HG02642 (cell line): ENCODE measurements around the gene PRSS21.

ENCODE experiments used
- ATAC-seq: cut with Tn5 transposase; IDR thresholded peaks from one replicate; pipeline ENCODE4 v1.9.1; 2021; ENCODE audit warnings: mild to moderate bottlenecking; ENCODE audit not compliant: unreplicated experiment, poor library complexity

Gene PRSS21, protein sequence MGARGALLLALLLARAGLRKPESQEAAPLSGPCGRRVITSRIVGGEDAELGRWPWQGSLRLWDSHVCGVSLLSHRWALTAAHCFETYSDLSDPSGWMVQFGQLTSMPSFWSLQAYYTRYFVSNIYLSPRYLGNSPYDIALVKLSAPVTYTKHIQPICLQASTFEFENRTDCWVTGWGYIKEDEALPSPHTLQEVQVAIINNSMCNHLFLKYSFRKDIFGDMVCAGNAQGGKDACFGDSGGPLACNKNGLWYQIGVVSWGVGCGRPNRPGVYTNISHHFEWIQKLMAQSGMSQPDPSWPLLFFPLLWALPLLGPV

DNA sequence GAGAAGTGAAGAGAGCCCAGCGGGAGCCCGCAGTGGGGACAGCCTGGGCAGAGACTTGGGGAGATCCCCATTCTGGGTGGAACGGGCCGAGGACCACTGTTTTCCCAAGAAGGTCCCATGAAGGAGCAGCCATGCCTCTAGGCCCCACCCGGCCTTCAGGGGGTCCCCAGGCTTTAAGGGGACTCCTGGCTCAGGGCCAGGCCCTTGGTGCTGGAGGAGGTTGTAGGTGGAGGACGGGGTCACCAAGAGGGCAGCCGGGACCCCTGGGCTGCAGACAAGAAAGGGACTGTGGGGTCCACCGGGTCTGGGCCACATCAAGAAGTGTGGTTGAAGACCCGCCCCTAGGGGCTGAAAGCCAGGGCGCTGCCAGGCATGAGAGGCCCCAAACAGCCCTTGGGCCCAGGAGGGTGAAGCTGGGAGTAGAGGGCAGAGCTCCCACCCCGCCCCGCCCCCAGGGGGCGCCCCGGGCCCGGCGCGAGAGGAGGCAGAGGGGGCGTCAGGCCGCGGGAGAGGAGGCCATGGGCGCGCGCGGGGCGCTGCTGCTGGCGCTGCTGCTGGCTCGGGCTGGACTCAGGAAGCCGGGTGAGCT is at the start of gene PRSS21:
TSS of gene PRSS21 (plus strand) at position 487 of the 589 bp plus-strand sequence. CDS start at position 519, 32 bp downstream.
- ATAC-seq, result no peak

DNA sequence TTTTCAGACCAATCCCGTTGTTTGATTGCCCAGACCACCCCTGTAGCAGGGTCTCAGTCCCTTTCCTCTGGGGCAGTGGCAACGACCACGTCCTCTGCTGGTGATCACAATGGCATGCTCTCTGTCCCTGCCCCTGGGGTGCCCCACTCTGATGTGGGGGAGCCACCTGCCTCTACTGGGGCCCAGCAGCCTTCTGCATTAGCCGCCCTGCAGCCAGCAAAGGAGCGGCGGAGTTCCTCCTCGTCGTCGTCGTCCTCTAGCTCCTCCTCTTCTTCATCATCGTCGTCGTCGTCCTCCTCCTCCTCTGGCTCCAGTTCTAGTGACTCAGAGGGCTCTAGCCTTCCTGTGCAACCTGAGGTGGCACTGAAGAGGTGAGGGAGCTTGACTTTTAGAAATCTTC is 49.1 kb upstream of the PRSS21 start:
- no peak for ATAC-seq

DNA sequence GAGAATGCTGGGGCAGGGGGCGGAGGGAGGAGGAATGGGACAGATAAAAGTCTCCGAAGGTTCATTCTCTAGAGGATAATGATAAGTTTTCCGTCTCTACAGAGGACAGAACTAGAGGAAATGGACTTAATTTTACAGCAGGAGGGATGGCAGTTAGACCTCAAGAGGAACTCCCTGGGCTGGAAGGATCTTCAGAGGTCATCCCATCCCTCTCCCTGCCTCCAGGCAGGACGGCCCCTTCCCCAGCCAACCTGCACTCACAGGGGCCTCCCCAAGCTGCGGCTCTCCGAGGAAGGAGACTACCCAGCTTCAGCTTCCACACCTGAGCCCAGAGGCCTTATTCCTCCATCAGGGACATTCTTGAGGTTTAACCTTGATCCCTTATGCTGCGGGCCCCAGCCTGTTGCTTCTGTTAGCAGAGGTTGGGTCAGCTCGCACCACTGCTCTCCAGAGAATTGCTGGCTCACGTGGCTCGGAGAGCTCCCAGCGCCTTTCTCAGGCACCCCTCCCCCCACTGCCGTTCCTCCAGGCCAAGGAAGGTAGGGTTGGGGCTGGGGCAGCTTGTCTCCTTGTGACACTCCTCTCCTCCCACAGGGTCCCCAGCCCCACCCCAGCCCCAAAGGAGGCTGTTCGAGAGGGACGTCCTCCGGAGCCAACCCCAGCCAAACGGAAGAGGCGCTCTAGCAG is 48.5 kb upstream of the PRSS21 start:
- ATAC-seq, result no peak

DNA sequence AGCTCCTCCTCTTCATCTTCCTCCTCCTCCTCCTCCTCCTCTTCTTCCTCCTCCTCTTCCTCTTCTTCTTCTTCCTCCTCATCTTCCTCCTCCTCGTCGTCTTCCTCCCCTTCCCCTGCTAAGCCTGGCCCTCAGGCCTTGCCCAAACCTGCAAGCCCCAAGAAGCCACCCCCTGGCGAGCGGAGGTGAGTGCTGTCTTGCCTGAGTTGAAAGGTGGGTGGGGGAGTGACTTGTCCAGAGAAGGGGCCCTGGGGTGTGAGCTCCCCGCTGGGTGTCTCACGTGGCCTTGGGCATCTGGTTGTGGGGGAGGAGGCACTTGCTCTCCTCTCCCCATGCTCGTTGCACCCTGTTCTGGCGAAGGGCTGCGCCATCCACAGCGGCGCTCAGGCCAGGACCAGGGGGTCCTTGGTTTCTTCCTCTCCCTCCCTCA is 47.9 kb upstream of the PRSS21 start:
- ATAC-seq, result no peak

DNA sequence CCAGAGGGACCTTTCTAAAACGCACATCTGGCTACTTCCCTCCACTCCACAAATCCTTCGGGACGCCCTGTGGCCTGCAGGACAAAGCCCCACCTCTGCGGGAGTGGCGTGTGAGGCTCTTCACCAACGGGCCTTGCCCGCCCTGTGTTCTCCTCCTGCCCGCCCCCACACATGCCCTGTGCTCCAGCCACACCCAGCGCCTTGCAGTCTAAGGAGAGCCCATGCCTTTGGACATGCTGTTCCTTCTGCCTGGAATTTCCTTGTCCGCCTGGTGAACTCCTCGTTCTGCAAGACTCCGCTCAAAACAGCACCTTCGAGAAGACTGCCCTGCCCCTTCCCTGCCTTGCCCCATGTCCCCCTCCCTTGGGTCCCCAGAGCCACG is 47.4 kb upstream of the PRSS21 start:
- no peak for ATAC-seq

DNA sequence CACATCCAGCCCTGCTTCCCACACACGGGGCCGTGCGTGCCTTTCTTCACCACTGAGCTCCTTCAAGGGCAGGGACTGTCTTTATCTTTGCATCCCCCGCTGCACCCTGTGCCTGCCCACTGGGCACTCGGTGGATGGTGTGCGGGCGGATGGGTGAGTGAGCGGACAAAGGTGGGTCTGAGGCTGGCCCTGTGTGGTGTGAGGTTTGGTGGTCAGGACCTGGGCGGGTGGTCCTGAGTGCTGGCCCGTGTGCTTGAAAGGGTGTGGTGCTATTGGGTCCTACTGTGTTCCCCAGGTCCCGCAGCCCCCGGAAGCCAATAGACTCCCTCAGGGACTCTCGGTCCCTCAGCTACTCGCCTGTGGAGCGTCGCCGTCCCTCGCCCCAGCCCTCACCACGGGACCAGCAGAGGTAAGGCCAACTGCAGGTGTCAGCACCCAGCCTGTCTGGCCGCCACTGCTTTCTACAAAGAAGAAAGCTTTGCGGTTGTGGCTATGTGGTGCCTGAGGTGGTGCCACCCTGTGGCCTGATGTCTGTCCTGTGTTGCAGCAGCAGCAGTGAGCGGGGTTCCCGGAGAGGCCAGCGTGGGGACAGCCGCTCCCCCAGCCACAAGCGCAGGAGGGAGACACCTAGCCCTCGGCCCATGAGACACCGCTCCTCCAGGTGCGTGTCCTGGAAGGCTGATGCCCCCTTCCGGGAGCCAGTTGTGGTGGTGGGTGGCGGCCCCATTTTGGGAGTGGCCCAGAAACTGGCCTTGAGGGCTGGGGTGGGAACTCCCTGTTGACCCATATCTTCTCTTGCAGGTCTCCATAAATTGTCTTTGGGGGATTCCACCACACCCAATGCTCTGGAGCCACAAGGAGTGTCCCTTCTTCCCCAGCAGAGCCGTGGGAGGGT is 46.7 kb upstream of the PRSS21 start:
- no peak for ATAC-seq

DNA sequence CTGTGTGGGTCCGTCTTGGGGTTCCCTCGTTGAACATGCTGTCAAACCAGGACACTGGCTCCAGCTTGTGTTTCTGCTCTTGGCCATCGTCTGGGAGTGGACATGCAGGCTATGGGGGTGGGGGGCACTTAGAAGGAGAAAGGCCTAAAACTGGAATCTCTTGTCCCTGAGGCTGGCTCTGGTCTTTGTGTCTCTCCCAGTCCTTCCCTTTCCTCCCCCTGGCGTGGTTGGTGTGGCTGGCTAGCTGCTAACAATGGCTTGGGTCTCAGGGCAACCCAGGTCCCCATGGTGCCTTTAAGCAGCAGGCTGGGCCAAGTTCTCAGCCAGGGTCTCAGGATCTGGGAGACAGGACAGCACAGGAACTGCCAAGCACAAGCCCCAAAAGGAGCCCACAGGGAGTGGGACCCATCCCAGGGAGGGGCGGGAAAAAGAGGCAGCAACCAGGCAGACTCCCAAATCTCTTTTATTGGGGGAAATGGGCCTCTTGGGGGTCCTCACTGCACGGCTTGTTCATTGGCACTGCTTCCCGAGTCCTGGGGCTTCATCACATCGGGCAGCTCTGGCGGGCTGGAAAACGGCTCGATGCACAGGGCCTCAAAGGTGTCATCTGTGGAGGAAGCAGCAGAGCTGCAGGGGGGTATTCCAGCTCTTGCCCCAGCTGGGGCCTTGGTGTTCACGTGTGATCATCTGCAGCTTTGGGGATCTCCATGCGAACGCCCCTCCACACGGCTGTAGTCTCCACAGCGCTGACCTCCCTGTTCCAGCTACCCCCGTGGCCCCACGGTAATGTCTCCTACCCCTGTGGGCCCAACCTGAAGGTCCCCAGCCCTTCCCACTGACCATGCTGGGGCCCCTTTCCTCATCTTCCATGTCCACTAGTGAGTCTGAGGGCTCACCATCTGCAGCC is 45.3 kb upstream of the PRSS21 start:
- no peak for ATAC-seq

DNA sequence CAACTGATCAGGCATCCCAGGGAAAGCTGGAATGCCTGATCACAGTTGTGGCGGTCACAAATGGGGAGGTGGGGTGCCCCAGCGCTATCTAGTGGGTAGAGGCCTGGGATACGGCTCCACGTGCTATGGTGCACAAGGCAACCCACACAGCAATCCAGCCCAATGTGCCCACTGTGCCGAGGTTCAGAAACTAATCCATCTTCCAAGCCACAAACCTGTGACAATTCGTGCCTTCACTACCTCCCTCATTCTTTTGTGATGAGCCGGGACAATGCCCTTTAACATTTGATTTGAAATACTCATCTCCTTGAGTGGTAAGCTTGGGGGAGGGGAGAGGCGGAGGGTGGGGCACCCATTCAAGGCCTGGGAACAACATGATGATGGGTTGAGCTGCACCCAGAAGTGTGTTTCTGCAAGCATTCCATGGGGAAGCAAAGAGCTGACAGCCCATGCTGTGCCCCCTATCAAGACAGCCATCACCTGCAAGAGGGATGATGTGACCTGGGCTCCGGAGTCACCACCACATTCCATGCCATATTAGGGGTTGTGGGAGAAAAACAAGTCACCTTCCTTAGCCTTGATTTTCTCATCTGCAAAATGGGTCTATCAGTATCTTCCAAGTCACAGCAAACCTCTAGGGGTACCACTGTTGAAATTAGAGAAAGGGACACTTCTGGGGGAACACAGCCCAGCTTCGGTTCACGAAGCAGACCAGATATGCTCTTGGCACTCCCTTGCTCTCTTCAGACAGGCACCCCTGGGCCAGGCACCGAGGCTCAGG is 43.7 kb upstream of the PRSS21 start:
- no peak for ATAC-seq

DNA sequence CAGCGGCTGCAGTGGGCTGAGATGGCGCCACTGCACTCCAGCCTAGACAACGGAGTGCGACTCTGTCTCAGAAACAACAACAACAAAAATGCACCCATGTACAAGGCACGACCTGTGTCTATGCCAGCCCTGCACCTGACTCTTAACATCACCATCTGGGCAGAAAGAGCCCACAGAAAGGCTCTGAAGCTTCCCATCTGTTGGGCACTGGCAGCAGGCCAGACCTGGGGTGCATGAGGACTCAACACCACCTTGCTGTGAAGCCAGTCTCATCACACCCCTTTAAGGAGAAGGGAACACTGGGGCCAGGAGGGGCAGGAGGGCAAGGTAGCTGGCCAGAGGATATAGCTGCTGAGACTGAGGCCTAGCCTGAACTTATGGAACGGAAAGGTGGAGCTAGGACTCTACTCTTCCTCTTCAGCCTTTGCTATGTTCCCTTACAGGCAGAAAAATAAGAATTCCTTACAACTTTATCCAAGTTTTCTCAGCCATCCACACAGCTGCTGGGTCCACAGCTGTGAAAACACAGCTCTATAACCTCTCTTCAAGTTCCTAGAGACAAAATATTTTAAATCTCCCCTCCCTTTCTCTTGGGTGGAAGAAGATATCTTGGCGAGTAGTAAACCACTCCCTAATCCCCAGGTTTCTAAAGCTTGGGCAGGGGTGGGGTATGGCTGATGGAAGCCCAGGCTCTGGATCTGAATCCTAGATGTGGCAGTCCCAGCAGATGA is 42.7 kb upstream of the PRSS21 start:
- ATAC-seq, result no peak

DNA sequence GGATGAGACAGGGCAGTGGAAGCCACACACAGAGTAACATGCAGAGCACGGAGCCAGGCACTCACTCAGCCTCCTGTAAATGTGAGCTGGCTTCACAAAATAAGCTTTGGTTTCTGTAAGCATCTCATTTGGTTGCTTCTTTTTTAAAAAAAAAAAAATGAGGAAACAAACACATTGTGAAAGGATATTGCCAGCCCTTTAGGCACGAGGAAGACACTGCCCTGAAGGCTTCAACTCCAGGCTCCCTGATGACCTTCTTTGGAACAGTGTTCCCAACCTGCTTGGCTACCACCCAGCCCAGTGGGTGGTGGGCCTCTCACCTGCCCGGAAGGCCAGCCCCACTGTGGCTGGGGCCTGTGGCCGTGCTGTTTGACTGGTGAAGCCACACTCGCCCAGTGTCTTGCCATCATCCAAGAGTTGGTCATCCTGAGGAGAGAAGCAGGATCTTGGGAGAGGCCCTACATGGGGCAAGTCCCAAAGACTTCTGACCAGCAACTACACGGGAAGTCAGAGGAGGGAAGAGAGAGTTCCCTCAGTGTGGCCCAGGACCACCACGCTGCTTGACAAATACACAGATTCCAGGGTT is 41.8 kb upstream of the PRSS21 start:
- ATAC-seq, result no peak

DNA sequence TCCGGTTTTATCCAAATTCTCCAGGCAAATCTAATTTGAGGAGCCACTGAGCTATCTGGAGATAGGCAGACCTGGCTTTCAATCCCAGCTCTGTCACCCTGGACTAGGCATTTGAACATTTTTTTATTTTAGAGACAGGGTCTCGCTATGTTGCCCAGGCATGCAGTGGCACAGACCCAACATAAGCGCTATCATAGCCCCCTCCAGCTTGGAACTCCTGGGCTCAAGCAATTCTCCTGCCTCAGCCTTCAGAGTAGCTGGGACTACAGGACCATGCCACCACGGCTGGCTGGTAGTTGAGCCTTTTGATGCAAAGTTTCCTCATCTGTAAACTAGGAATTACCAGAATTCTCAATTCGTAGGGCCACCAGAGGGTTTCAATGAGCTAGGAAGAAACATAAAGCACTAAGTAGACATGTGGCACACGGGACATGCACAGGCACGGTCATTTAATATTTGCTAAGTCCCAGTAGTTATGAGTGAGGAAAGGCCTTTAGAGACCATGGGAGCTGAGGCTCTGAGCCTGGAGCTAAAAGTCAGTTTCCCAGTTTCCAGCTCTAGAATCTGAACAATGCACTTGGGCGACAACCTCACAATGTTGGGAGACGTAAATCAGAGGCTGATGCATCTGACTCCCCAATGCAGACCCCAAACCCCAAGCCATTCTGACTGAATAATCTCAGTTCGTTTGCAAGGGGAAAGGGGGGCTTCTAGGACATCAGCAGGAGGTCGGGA is 41.1 kb upstream of the PRSS21 start:
- ATAC-seq, result no peak

DNA sequence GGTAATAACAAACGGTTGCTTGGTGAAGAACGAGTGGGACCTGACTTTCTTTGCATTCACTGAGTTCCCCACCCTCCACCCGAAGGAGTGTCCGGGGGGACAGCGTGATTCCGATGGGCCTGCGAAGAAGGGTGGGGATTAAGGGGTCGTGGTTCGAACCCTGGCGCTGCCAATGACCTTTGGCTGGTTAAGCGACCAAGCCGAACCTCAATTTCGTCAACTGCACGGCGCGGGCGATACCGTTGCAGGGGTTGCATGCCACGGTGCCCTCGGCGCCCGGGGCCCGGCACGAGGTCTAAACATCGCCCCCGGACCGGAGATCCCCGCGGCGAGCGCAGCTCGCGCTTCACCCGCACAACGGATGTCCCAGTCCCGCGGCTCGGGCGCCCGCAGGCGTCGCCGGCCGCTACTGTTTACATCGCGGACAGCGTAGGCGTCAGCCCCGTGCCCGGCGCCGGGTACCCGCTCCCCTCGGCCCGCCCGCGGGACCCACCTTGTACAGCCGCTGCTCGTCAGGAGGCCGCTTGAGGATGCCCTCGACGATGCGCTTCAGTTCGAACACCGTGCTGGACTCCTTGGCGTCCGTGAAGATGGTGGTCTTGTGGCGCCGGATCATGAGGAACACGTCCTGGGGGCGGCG is 40.4 kb upstream of the PRSS21 start:
- peak; percentile 23 for ATAC-seq

DNA sequence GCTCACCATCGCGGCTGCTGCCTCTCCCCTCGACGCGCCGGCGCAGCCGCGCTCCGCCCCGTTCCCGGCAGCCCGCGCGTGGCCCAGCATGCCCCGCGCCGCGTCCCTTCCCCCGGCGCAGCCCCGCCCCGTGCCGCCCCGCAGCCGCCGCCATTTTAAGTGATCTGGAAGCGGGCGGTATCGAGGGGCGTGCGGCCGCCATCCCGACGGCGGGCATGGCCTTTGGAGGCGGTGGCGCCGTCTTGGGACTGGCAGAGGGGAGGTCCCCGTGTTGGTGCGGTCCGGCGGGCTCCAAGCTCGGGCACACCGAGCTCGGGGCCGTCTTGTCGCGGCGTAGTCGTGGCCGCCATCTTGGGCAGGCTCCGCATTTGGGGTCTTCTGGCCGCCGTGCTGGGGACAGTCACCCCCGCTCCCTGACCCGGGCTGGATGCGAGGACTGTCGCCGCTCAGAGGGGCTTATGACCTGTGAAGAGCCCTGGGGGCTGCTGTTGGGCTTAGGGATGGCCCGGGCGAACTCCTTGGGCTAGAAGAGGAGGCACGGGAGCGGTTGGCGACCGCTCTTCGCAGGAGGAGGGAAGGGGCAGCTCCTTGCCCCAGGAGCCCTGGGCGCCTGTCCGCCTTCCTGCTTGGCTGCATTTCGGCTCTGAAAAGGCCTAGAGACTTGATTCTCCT is 39.7 kb upstream of the PRSS21 start, which contains the start of gene ELOB:
TSS of gene ELOB (minus strand) at position 50 of the 672 bp plus-strand sequence. CDS start at position 9, 41 bp downstream.
- ATAC-seq, result peak; percentile 85

DNA sequence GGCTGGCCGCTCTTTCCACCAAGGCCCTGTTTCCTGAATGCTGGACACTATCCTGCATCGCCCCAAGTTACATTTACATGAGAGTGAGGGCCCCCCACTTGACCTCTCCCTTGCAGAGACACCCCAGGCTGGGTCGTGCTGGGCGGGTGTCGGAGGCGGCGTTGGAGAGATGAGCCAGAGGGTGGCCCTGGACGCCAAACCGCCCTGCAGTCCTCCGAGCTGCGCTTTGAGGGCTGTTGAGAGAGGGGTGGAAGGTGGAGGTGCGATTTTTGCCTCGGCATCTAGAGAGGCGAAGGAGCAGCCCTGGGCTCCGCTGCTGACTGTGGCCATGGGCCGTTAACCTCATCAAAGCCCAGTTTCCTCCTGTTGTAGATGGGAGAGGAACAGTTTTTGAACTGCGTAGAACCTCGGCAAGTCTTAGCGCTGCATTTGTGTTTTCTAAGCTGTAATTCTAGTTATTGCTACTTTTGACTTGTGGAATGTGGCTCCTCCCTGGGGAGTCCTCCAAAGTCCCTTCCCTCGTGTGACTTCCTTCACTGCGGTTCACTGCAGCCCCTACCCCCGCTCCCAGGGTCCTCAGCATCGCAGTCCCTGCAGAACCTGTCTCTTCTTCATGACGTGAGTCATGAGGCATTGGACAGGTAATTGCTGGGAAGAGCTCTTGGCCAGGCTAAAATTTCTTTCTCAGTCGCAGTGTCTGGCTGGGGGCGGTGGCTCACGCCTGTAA is 39.0 kb upstream of the PRSS21 start:
- ATAC-seq, result peak; percentile 3

DNA sequence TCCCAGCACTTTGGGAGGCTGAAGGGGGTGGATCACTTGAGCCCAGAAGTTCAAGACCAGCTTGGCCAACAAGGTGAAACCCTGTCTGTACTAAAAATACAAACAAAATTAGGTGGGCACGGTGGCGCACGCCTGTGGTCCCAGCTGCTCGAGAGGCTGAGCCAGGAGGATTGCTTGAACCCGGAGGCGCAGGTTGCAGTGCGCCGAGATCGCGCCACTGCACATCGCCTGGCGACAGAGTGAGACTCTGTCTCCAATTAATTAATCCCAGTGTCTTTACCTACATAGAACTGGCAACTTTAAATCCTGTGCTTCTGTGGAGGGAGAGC is 38.4 kb upstream of the PRSS21 start:
- no peak for ATAC-seq
